GM19324 (cell line): Measurements from ENCODE around the gene KRR1.
A peak's percentile ranks its signal among the peaks of the same experiment; 100 is the strongest.
"Not testable (repeated sequence)": the region's sequence is repeated elsewhere in the genome, so short reads cannot be mapped to it uniquely, and the experiment has no call there.

ENCODE experiments used
- ATAC-seq: cut with Tn5 transposase; IDR thresholded peaks from one replicate; pipeline ENCODE4 v1.9.1; 2021; ENCODE audit warnings: mild to moderate bottlenecking, moderate library complexity; ENCODE audit not compliant: unreplicated experiment, low FRiP score

Gene KRR1

GRCh38 chr12:75479963-75480461 lies 31.4 kb downstream of the KRR1 start:
- peak; percentile 32 for ATAC-seq

GRCh38 chr12:75478116-75478794 lies 33.2 kb downstream of the KRR1 start:
- no peak for ATAC-seq

- ATAC-seq, result no peak
Observed at GRCh38 chr12:75477137-75477536, 34.3 kb downstream of the KRR1 start.

- no peak for ATAC-seq
Observed at GRCh38 chr12:75476071-75476470, 35.3 kb downstream of the KRR1 start.

- no peak for ATAC-seq
Observed at GRCh38 chr12:75474116-75474515, 37.3 kb downstream of the KRR1 start.

GRCh38 chr12:75471902-75472890 lies 39.2 kb downstream of the KRR1 start:
- no peak for ATAC-seq

GRCh38 chr12:75460204-75460603 lies 51.2 kb downstream of the KRR1 start:
- no peak for ATAC-seq

- no peak for ATAC-seq
Observed at GRCh38 chr12:75459755-75460154, 51.7 kb downstream of the KRR1 start.

- not testable (repeated sequence) for ATAC-seq
Observed at GRCh38 chr12:75457866-75458265, 53.5 kb downstream of the KRR1 start.

- ATAC-seq, result no peak
Observed at GRCh38 chr12:75457191-75457590, 54.2 kb downstream of the KRR1 start.

GRCh38 chr12:75455839-75456238 lies 55.6 kb downstream of the KRR1 start:
- no peak for ATAC-seq

GRCh38 chr12:75452675-75453330 lies 58.6 kb downstream of the KRR1 start:
- ATAC-seq, result no peak

GRCh38 chr12:75447691-75448393 lies 63.6 kb downstream of the KRR1 start:
- ATAC-seq, result no peak

GRCh38 chr12:75446857-75447256 lies 64.6 kb downstream of the KRR1 start:
- no peak for ATAC-seq

GRCh38 chr12:75445137-75445507 lies 66.3 kb downstream of the KRR1 start:
- not testable (repeated sequence) for ATAC-seq

- no peak for ATAC-seq
Observed at GRCh38 chr12:75444429-75445136, 66.8 kb downstream of the KRR1 start.

GRCh38 chr12:75443709-75444108 lies 67.7 kb downstream of the KRR1 start:
- ATAC-seq, result no peak

- not testable (repeated sequence) for ATAC-seq
Observed at GRCh38 chr12:75442454-75442853, 69.0 kb downstream of the KRR1 start.

- not testable (repeated sequence) for ATAC-seq
Observed at GRCh38 chr12:75441687-75442449, 69.5 kb downstream of the KRR1 start.
